HS-5 (cell line): ENCODE measurements around the gene FILIP1L.

Experiments used
- DNase-seq: peaks from one replicate; pipeline ENCODE4 v3.0.0-alpha.2; 2012; ENCODE audit warnings: low read depth

The FILIP1L gene

GRCh38 chr3:100009276-100010086 lies 104.8 kb downstream of the FILIP1L start:
- no peak for DNase-seq

GRCh38 chr3:100008081-100008698 lies 106.1 kb downstream of the FILIP1L start:
- DNase-seq: no peak

- DNase-seq: no peak
These were observed 107.0 kb downstream of the FILIP1L start for GRCh38 chr3:100007313-100007712.

GRCh38 chr3:100006570-100007271 lies 107.6 kb downstream of the FILIP1L start:
- no peak for DNase-seq

- DNase-seq: no peak
These were observed 108.5 kb downstream of the FILIP1L start for GRCh38 chr3:100005665-100006393.

GRCh38 chr3:100004931-100005330 lies 109.4 kb downstream of the FILIP1L start:
- DNase-seq: no peak

GRCh38 chr3:100003609-100004503 lies 110.4 kb downstream of the FILIP1L start:
- DNase-seq: no peak

GRCh38 chr3:100002599-100003350 lies 111.5 kb downstream of the FILIP1L start:
- DNase-seq: peak; percentile 82

GRCh38 chr3:100001526-100002270 lies 112.6 kb downstream of the FILIP1L start:
- DNase-seq: no peak

- DNase-seq: no peak
These were observed 113.2 kb downstream of the FILIP1L start for GRCh38 chr3:100001083-100001482.

GRCh38 chr3:99999536-99999935 lies 114.8 kb downstream of the FILIP1L start:
- no peak for DNase-seq

GRCh38 chr3:99997293-99997692 lies 117.0 kb downstream of the FILIP1L start:
- no peak for DNase-seq

GRCh38 chr3:99990179-99990578 lies 124.1 kb downstream of the FILIP1L start:
- DNase-seq: no peak

- DNase-seq: no peak
These were observed 129.6 kb downstream of the FILIP1L start for GRCh38 chr3:99984668-99985067.

GRCh38 chr3:99984139-99984538 lies 130.2 kb downstream of the FILIP1L start:
- no peak for DNase-seq

GRCh38 chr3:99982650-99983049 lies 131.7 kb downstream of the FILIP1L start:
- DNase-seq: no peak

- no peak for DNase-seq
These were observed 133.2 kb downstream of the FILIP1L start for GRCh38 chr3:99981138-99981537.

- DNase-seq: no peak
These were observed 133.7 kb downstream of the FILIP1L start for GRCh38 chr3:99980606-99981005.

GRCh38 chr3:99978221-99978620 lies 136.1 kb downstream of the FILIP1L start:
- DNase-seq: no peak

- DNase-seq: no peak
These were observed 137.7 kb downstream of the FILIP1L start for GRCh38 chr3:99976584-99976983.
